ENCODE results near the gene RPS6KA1.
"Not testable (repeated sequence)": the region's sequence is repeated elsewhere in the genome, so short reads cannot be mapped to it uniquely, and the experiment has no call there.

The RPS6KA1 gene

DNA sequence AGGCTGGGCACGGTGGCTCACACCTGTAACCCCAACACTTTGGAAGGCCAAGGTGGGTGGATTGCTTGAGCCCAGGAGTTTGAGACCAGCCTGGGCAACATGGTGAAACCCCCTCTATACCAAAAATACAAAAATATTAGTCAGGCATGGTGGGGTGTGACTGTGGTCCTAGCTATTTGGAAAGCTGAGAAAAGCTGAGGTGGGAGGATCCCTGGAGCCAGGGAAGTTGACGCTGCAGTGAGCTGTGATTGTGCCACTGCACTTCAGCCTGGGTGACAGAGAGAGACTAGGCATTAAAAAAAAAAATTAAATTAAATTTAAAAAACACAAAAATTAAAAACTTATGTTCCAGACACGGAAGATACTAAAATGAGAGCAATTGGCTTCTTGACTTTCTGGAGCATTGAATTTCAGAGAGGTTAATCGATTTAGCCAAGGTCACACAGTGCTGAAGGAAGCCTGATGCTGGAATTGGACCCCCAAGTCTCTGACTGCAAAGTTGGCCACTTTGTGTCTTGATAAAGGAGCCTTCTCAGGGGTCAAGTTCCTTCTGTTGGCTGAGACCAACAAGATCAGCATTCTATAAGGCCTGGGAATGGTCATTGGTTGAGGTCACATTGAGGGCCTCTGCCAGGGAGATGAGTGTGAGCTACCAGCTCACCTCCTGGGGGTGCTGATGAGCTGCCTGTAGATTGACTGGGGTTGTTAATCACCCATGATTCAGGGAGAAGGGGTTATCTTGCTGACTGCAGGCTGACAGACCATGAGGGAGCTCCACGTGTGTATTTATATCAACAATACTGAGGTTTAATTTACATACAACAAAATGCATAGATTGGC, 54.3 kb downstream of the RPS6KA1 start:
- no peak overlapping the region for H3K9ac ChIP-seq (ENCODE audit: low read length)
- peak; percentile 17; the same call in 1 of the 2 replicates for TF ChIP-seq CTCF (IDR thresholded peaks at IDR 0.05; ENCODE audit: low read length)
- no peak for TF ChIP-seq EZH2 (optimal IDR thresholded peaks at IDR 0.05; ENCODE audit: low read depth, low read length)
- no peaks in the 10 kb centered on the region for H3K36me3 ChIP-seq (replicated peaks; ENCODE audit: insufficient read depth, low read length)
- no peaks in the 10 kb centered on the region for H3K9me2 ChIP-seq (replicated peaks; ENCODE audit: insufficient read depth, low read length)
- H4K20me1 ChIP-seq (ENCODE audit: insufficient read depth, low read length), result no peaks in the 10 kb centered on the region
- H3K9me3 ChIP-seq (replicated peaks; ENCODE audit: insufficient read depth, low read length), result no peaks in the 10 kb centered on the region
- no peaks in the 10 kb centered on the region for H3F3A ChIP-seq (ENCODE audit: insufficient read depth, low read length)
- H3K4me1 ChIP-seq (ENCODE audit: low read length), result no peaks in the 10 kb centered on the region
- H3K4me3 ChIP-seq (ENCODE audit: low read length), result no peak overlapping the region
- H3K27ac ChIP-seq (ENCODE audit: low read length), result no peak overlapping the region
- no peak overlapping the region for H2AFZ ChIP-seq (ENCODE audit: low read length)
- no peak overlapping the region for H3K4me2 ChIP-seq (ENCODE audit: low read depth, low read length)
- H3K27me3 ChIP-seq (replicated peaks; ENCODE audit: insufficient read depth, low read length), result no peaks in the 10 kb centered on the region
- no peaks in the 10 kb centered on the region for H3K79me2 ChIP-seq (ENCODE audit: low read length)
- no peak for DNase-seq

DNA sequence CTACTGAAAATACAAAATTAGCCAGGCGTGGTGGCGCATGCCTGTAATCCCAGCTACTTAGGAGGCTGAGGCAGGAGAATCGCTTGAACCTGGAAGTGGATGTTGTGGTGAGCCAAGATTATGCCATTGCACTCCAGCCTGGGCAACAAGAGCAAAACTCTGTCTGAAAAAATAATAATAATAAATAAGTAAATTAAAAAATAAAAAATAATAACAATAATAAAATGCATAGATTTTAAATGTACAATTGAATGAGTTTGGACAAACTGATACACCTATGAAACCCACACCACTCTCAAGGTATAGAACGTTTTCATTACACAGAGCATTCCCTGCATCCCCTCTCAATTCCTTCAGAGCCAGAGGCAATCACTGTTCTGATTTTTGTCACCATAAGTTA, 55.0 kb downstream of the RPS6KA1 start:
- H3K9ac ChIP-seq (ENCODE audit: low read length); H3K4me2 ChIP-seq (ENCODE audit: low read depth, low read length); H3K4me3 ChIP-seq (ENCODE audit: low read length); H3K9me3 ChIP-seq (replicated peaks; ENCODE audit: insufficient read depth, low read length); DNase-seq; H2AFZ ChIP-seq (ENCODE audit: low read length); H3K79me2 ChIP-seq (ENCODE audit: low read length); H3K36me3 ChIP-seq (replicated peaks; ENCODE audit: insufficient read depth, low read length); H3K4me1 ChIP-seq (ENCODE audit: low read length); H3K27me3 ChIP-seq (replicated peaks; ENCODE audit: insufficient read depth, low read length); H3K9me2 ChIP-seq (replicated peaks; ENCODE audit: insufficient read depth, low read length); H3F3A ChIP-seq (ENCODE audit: insufficient read depth, low read length); H3K27ac ChIP-seq (ENCODE audit: low read length); H4K20me1 ChIP-seq (ENCODE audit: insufficient read depth, low read length): not testable (repeated sequence)

- no peak overlapping the region for H3K27ac ChIP-seq (ENCODE audit: low read length)
- no peak for DNase-seq
- no peak overlapping the region for H3K4me3 ChIP-seq (ENCODE audit: low read length)
- no peaks in the 10 kb centered on the region for H3K9me2 ChIP-seq (replicated peaks; ENCODE audit: insufficient read depth, low read length)
- H3K27me3 ChIP-seq (replicated peaks; ENCODE audit: insufficient read depth, low read length), result no peaks in the 10 kb centered on the region
- TF ChIP-seq EZH2 (optimal IDR thresholded peaks at IDR 0.05; ENCODE audit: low read depth, low read length) (no peak), CTCF (IDR thresholded peaks at IDR 0.05; ENCODE audit: low read length) (no peak), EZH2phosphoT487 (IDR thresholded peaks at IDR 0.05; ENCODE audit: low read length) (no peak)
- H3K9ac ChIP-seq (ENCODE audit: low read length), result no peak overlapping the region
- H3K4me2 ChIP-seq (ENCODE audit: low read depth, low read length), result no peak overlapping the region
- H3K79me2 ChIP-seq (ENCODE audit: low read length), result no peaks in the 10 kb centered on the region
- no peaks in the 10 kb centered on the region for H3F3A ChIP-seq (ENCODE audit: insufficient read depth, low read length)
- H3K9me3 ChIP-seq (replicated peaks; ENCODE audit: insufficient read depth, low read length), result no peaks in the 10 kb centered on the region
- no peaks in the 10 kb centered on the region for H3K36me3 ChIP-seq (replicated peaks; ENCODE audit: insufficient read depth, low read length)
- H4K20me1 ChIP-seq (ENCODE audit: insufficient read depth, low read length), result no peaks in the 10 kb centered on the region
- H2AFZ ChIP-seq (ENCODE audit: low read length), result no peak overlapping the region
- no peaks in the 10 kb centered on the region for H3K4me1 ChIP-seq (ENCODE audit: low read length)
Observed at GRCh38 chr1:26585471-26585870, 55.9 kb downstream of the RPS6KA1 start.

GRCh38 chr1:26593385-26593784, 63.8 kb downstream of the RPS6KA1 start:
- H3K27ac ChIP-seq (ENCODE audit: low read length), result no peak overlapping the region
- no peaks in the 10 kb centered on the region for H3K79me2 ChIP-seq (ENCODE audit: low read length)
- no peaks in the 10 kb centered on the region for H3K9me3 ChIP-seq (replicated peaks; ENCODE audit: insufficient read depth, low read length)
- H3K9ac ChIP-seq (ENCODE audit: low read length), result no peak overlapping the region
- H3K4me1 ChIP-seq (ENCODE audit: low read length), result no peaks in the 10 kb centered on the region
- H3K4me2 ChIP-seq (ENCODE audit: low read depth, low read length), result no peak overlapping the region
- H3K4me3 ChIP-seq (ENCODE audit: low read length), result no peak overlapping the region
- no peaks in the 10 kb centered on the region for H4K20me1 ChIP-seq (ENCODE audit: insufficient read depth, low read length)
- no peak overlapping the region for H2AFZ ChIP-seq (ENCODE audit: low read length)
- no peaks in the 10 kb centered on the region for H3K36me3 ChIP-seq (replicated peaks; ENCODE audit: insufficient read depth, low read length)
- no peaks in the 10 kb centered on the region for H3F3A ChIP-seq (ENCODE audit: insufficient read depth, low read length)
- no peak for DNase-seq
- no peak for TF ChIP-seq CTCF (IDR thresholded peaks at IDR 0.05; ENCODE audit: low read length)
- no peaks in the 10 kb centered on the region for H3K27me3 ChIP-seq (replicated peaks; ENCODE audit: insufficient read depth, low read length)
- no peaks in the 10 kb centered on the region for H3K9me2 ChIP-seq (replicated peaks; ENCODE audit: insufficient read depth, low read length)

- not testable (repeated sequence) for H3K4me3 ChIP-seq (ENCODE audit: low read length)
Observed at GRCh38 chr1:26594593-26594992, 65.0 kb downstream of the RPS6KA1 start.

More at GRCh38 chr1:26594593-26594992, 65.0 kb downstream of the RPS6KA1 start:
- not testable (repeated sequence) for H3K9me3 ChIP-seq (replicated peaks; ENCODE audit: insufficient read depth, low read length); H3K4me1 ChIP-seq (ENCODE audit: low read length); H3K9me2 ChIP-seq (replicated peaks; ENCODE audit: insufficient read depth, low read length); H3F3A ChIP-seq (ENCODE audit: insufficient read depth, low read length); H3K4me2 ChIP-seq (ENCODE audit: low read depth, low read length); H3K27me3 ChIP-seq (replicated peaks; ENCODE audit: insufficient read depth, low read length); H3K9ac ChIP-seq (ENCODE audit: low read length); H2AFZ ChIP-seq (ENCODE audit: low read length); H3K27ac ChIP-seq (ENCODE audit: low read length); H3K36me3 ChIP-seq (replicated peaks; ENCODE audit: insufficient read depth, low read length); DNase-seq; H3K79me2 ChIP-seq (ENCODE audit: low read length); H4K20me1 ChIP-seq (ENCODE audit: insufficient read depth, low read length)

All from MM.1S (cell line).